CD1c-positive myeloid dendritic cell (primary cell): Measurements from ENCODE around the gene MYL5.
"Not testable (repeated sequence)": the region's sequence is repeated elsewhere in the genome, so short reads cannot be mapped to it uniquely, and the experiment has no call there.

Source experiments
- DNase-seq: peaks from one replicate; pipeline ENCODE4 v3.0.0-alpha.2; 2016; ENCODE audit errors: extremely low spot score

Gene MYL5

GRCh38 chr4:684623-685327 is 10.4 kb downstream of the MYL5 start:
- DNase-seq: no peak

GRCh38 chr4:685679-686412 is 11.5 kb downstream of the MYL5 start:
- DNase-seq: no peak

GRCh38 chr4:686413-687040 is 12.2 kb downstream of the MYL5 start:
- no peak for DNase-seq

GRCh38 chr4:687048-687970 is 13.0 kb downstream of the MYL5 start:
- DNase-seq: peak; percentile 94

- no peak for DNase-seq
Measured at GRCh38 chr4:687971-688853, 13.9 kb downstream of the MYL5 start.

GRCh38 chr4:688854-689681 is 14.7 kb downstream of the MYL5 start, which contains the start of gene SLC49A3:
SLC49A3 (minus strand) TSS chr4:689151; CDS start chr4:689127, 24 bp downstream.
- DNase-seq: peak; percentile 66

- no peak for DNase-seq
Measured at GRCh38 chr4:689723-690122, 15.4 kb downstream of the MYL5 start.

GRCh38 chr4:692771-693554 is 18.6 kb downstream of the MYL5 start:
- DNase-seq: no peak

- not testable (repeated sequence) for DNase-seq
Measured at GRCh38 chr4:694341-694940, 20.1 kb downstream of the MYL5 start.

- no peak for DNase-seq
Measured at GRCh38 chr4:699816-700580, 25.7 kb downstream of the MYL5 start.

- no peak for DNase-seq
Measured at GRCh38 chr4:700587-701264, 26.4 kb downstream of the MYL5 start.

GRCh38 chr4:702618-703048 is 28.3 kb downstream of the MYL5 start:
- DNase-seq: no peak

GRCh38 chr4:703336-704197 is 29.2 kb downstream of the MYL5 start:
- DNase-seq: no peak

GRCh38 chr4:704198-704891 is 30.0 kb downstream of the MYL5 start:
- no peak for DNase-seq

- no peak for DNase-seq
Measured at GRCh38 chr4:704971-705277, 30.6 kb downstream of the MYL5 start.
